ENCODE results near the gene FEM1A. TPM values are rescaled to one million over a fixed set of nuclear protein-coding genes. Genes with fewer than 3 reads are reported as not detected.
"Not testable (repeated sequence)": the region's sequence is repeated elsewhere in the genome, so short reads cannot be mapped to it uniquely, and the experiment has no call there.

The FEM1A gene
- total RNA-seq, 1 donor, result 8.8 TPM

DNA sequence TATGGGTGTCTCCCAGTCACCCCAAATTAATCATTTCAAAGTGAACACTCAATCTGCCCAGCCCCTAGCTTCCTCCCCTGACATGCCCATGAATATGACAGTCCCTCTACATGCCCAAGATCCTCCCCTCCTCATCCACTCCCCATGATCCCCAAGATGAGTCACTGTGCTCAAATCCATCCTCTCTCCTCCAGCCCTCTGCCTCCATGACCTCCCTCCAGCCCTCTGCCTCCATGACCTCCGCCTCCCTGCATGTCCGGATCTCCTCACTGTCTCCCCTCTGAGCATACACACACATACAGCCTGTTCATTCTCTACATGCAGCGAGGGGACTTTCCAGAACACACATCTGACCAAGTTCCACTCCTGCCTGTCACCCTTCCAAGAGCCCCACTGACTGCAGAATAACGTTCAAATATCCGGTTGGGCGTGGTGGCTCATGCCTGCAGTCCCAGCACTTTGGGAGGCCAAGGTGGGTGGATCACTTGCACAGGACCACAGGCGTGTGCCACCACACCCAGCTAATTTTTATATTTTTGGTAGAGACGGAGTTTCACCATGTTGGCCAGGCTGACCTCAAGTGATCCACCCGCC, 18.4 kb upstream of the FEM1A start:
- no peak overlapping the region for H3K4me3 ChIP-seq (ENCODE audit: low read depth, low read length)
- TF ChIP-seq CTCF (IDR thresholded peaks at IDR 0.05; ENCODE audit: insufficient read depth, low read length), result no peak
- no peak for DNase-seq (ENCODE audit: low read depth)

DNA sequence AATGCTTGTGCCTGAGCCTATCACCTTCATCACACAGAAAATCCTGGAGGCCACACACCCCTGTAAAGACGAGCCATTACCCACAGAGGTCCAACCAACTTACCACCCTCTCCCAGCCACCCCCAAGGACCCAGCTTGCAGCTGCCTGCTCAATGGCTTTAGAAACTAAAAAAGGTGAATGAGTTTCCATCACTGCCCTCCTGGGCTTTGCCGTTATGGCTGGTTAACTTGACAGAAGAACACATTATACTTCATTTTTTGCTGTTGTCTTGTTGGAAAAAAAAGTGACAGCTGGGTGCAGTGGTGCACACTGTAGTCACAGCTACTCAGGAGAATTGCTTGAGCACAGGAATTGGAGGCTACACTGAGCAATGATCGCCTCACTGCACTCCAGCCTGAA, 17.4 kb upstream of the FEM1A start:
- DNase-seq (ENCODE audit: low read depth), result no peak
- H3K4me3 ChIP-seq (ENCODE audit: low read depth, low read length), result no peak overlapping the region
- no peak for TF ChIP-seq CTCF (IDR thresholded peaks at IDR 0.05; ENCODE audit: insufficient read depth, low read length)

DNA sequence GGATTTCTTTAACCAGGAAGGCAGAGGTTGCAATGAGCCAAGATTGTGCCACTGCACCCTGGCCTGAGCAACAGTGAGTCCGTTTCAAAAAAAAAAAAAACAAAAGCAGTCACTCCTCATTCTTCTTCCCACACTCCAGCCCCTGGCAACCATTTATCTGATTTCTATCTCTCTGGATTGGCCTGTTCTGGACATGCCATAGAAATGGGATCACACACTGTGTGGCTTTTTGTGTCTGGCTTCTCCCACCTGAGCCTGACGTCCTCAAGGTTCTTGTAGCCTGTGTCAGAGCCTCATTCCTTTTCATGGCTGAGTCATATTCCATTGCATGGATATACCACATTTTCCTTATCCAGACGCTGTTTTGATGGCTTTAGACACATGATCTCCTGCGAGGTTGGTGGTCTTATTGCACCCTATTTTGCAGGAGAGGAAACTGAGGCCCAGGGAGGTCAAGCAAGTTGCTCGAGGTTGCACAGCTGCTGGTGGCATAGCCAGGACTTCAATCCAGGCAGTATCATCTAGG, 15.8 kb upstream of the FEM1A start:
- H3K4me3 ChIP-seq (ENCODE audit: low read depth, low read length), result no peak overlapping the region
- DNase-seq (ENCODE audit: low read depth), result no peak
- TF ChIP-seq CTCF (IDR thresholded peaks at IDR 0.05; ENCODE audit: insufficient read depth, low read length), result no peak

DNA sequence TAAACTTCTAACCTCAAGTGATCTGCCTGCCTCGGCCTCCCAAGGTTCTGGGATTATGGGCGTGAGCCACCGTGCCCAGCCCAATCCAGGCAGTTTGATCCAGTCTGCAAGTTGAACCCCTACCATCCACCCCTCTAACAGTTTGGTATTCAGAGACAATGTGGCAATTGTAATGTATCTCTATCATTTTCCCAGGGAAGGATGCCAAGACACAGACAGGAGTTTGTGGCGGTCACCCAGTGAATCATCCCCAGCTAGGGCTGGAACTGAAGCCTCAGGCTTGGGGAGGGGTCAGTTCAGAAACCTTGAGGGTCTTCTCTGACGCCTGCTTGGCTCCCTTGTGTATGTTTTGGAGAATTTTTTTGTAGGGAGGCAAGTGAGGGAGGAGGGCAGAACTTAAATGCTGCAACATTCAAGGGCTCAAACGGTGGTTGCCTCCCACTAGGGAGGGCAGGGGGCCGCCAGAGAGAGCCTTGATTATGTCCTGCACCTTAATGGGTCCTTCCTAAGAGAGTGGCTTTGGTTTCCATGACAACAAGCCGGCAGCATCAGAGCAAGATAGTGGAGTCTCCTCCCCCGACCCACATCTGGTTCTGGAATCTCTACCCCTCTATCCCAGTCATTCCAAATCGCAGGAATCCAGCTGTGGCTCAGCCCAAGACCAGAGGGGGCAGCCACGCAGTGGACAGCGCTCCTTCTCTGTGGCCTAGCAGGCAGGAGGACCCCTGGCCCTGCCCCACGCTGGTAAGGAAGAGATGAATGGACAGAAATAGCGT, 14.9 kb upstream of the FEM1A start:
- no peak for TF ChIP-seq CTCF (IDR thresholded peaks at IDR 0.05; ENCODE audit: insufficient read depth, low read length)
- DNase-seq (ENCODE audit: low read depth), result no peak
- H3K4me3 ChIP-seq (ENCODE audit: low read depth, low read length), result no peak overlapping the region

- DNase-seq (ENCODE audit: low read depth); H3K4me3 ChIP-seq (ENCODE audit: low read depth, low read length): not testable (repeated sequence)
These were observed 13.4 kb upstream of the FEM1A start for GRCh38 chr19:4778124-4778523.

GRCh38 chr19:4780860-4781259, 10.7 kb upstream of the FEM1A start:
- TF ChIP-seq CTCF (IDR thresholded peaks at IDR 0.05; ENCODE audit: insufficient read depth, low read length), result no peak
- H3K4me3 ChIP-seq (ENCODE audit: low read depth, low read length), result no peak overlapping the region
- DNase-seq (ENCODE audit: low read depth), result no peak

- H3K4me3 ChIP-seq (ENCODE audit: low read depth, low read length), result no peak overlapping the region
- TF ChIP-seq CTCF (IDR thresholded peaks at IDR 0.05; ENCODE audit: insufficient read depth, low read length), result no peak
- no peak for DNase-seq (ENCODE audit: low read depth)
These were observed 9.7 kb upstream of the FEM1A start for GRCh38 chr19:4781801-4782200.

DNA sequence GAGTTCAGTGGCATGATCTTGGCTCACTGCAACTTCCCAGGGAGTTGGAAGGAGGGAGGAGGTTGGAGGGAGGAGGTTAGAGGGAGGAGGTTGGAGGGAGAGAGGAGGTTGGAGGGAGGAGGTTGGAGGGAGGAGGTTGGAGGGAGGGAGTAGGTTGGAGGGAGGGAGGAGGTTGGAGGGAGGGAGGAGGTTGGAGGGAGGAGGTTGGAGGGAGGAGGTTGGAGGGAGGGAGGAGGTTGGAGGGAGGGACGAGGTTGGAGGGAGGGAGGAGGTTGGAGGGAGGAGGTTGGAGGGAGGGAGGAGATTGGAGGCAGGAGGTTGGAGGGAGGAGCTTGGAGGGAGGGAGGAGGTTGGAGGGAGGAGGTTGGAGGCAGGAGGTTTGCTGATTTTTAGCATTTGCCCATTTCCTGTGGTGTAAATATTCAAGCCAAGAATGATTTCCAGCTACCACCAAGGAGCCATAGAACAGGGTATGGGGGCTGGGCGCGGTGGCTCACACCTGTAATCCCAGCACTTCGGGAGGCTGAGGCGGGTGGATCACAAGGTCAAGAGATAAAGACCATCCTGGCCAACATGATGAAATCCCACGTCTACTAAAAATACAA, 5.0 kb upstream of the FEM1A start:
- not testable (repeated sequence) for DNase-seq (ENCODE audit: low read depth); H3K4me3 ChIP-seq (ENCODE audit: low read depth, low read length)

- not testable (repeated sequence) for DNase-seq (ENCODE audit: low read depth)
- peak overlapping the region; percentile 77 for H3K4me3 ChIP-seq (ENCODE audit: low read depth, low read length)
These were observed 708 bp downstream of the FEM1A start for GRCh38 chr19:4792019-4792865.

GRCh38 chr19:4792866-4793195, 1.3 kb downstream of the FEM1A start:
- H3K4me3 ChIP-seq (ENCODE audit: low read depth, low read length), result peak overlapping the region; percentile 77
- DNase-seq (ENCODE audit: low read depth), result not testable (repeated sequence)

Measured in fibroblast of the aortic adventitia (primary cell).